Stomach (tissue), 9 donors: Measurements from ENCODE around the gene SZT2. TPM values are rescaled to one million over a fixed set of nuclear protein-coding genes. Genes with fewer than 3 reads are reported as not detected.

Experiments
- DNase-seq, 2 donors: peaks; one replicate each; pipeline versions ENCODE4 v3.0.0 to v3.0.0-alpha.2; 2013 to 2019
- H3K27ac ChIP-seq, 5 donors: fragments of 200-600 bp in 4 of 5; sonication (generic) in 4 of 5; one replicate each; pipeline ENCODE4 v1.5.1; 2013 to 2019; ENCODE audit warnings: mild to moderate bottlenecking in 1 of 5, moderate library complexity in 1 of 5
- H3K27me3 ChIP-seq, 3 donors: fragments of 200-600 bp; sonication (generic); one replicate each; pipeline ENCODE4 v1.5.1; 2017 to 2019; ENCODE audit warnings: mixed run types in 1 of 3
- H3K36me3 ChIP-seq, 4 donors: fragments of 200-600 bp; sonication (generic); 1 replicate in 3 of 4; 2 replicates in 1 of 4; pipeline ENCODE4 v1.5.1; 2016 to 2019
- H3K4me1 ChIP-seq, 4 donors: fragments of 200-600 bp; sonication (generic); one replicate each; pipeline ENCODE4 v1.5.1; 2016 to 2019
- H3K4me3 ChIP-seq, 4 donors: fragments of 200-600 bp; sonication (generic) in 3 of 4; one replicate each; pipeline ENCODE4 v1.5.1; 2016 to 2019; ENCODE audit warnings: mild to moderate bottlenecking in 1 of 4
- H3K9me3 ChIP-seq, 4 donors: fragments of 200-600 bp; sonication (generic); one replicate each; pipeline ENCODE4 v1.5.1; 2016 to 2019
- CTCF ChIP-seq, 7 experiments: fragments of 450-650 bp in 4 of 7; fragments of 200-600 bp in 3 of 7; sonication (generic) in 3 of 7; IDR thresholded peaks; one replicate each; pipeline ENCODE4 v1.5.1; 2016 to 2019; ENCODE audit warnings: antibody characterized with exemption in 7 of 7, control low read depth in 2 of 7, mild to moderate bottlenecking in 1 of 7
- EP300 ChIP-seq: sonication (generic); formaldehyde crosslinking; IDR thresholded peaks from one replicate; pipeline ENCODE4 v1.6.1; 2017; ENCODE audit warnings: antibody characterized with exemption
- POLR2A ChIP-seq, 4 donors: fragments of 450-650 bp; IDR thresholded peaks; one replicate each; pipeline ENCODE4 v1.6.1; 2016; ENCODE audit warnings: antibody characterized with exemption in 4 of 4, control low read depth in 2 of 4, mild to moderate bottlenecking in 1 of 4, moderate library complexity in 1 of 4
- POLR2AphosphoS5 ChIP-seq, 3 donors: sonication (generic); formaldehyde crosslinking; IDR thresholded peaks; one replicate each; pipeline ENCODE4 v1.6.1; 2016; ENCODE audit warnings: antibody characterized with exemption in 3 of 3
- WGBS, 5 donors: extraction: QIAGEN DNeasy Blood & Tissue Kit in 3 of 5; methylation state at CpG; one replicate each; pipeline versions ENCODE4 v1.1.5 to v1.1.7; 2013 to 2018; 5-methylcytosine and 5-hydroxymethylcytosine counted together
- intact Hi-C: fragments of 100-400 bp; cut with DNase I; formaldehyde crosslinking; loops from one replicate; pipeline ENCODE4 v1.15.1; 2023; ENCODE audit warnings: low total_unique reads
- polyA plus RNA-seq, 3 donors: library from polyadenylated mRNA; stranded (reverse); fragments of 200-250 nt; gene quantifications; one replicate each; pipeline ENCODE4 v1.2.3, GENCODE V29; 2013
- total RNA-seq, 5 donors: library from RNA; depleted of rRNA; stranded (reverse); fragments of >200 nt; gene quantifications; one replicate each; pipeline versions ENCODE4 v1.1.0 to v1.2.3, GENCODE V29; 2014 to 2016
- donor health status: healthy with polysubstance abuse.
- donor health status: Bipolar disorder and iron deficiency.
- donor health status: healthy.

The SZT2 gene
- total and polyA plus RNA-seq, 8 donors = 4.9 to 69.3 (median 52.9) TPM

- intact Hi-C loops = no loop called here
- Histone ChIP-seq H3K4me1 (peaks cover 0 to 12% (median 5%) of the 10 kb centered on the region in 4 donors), H3K9me3 (no peaks in the 10 kb centered on the region), H3K27me3 (no peaks in the 10 kb centered on the region), H3K4me3 (no peak overlapping the region), H3K36me3 (peaks cover 85 to 100% (median 99%) of the 10 kb centered on the region in 4 donors), H3K27ac (no peak overlapping the region)
- DNase-seq = no peak
- 95 to 100% (median 96%) methylated on average over 5 of the region's 5 CpGs for WGBS, 5 donors
- TF ChIP-seq POLR2A (IDR thresholded peaks at IDR 0.05) = no peak
- no peak for TF ChIP-seq CTCF (IDR thresholded peaks at IDR 0.05)
- TF ChIP-seq EP300 = no peak
- TF ChIP-seq POLR2AphosphoS5 (IDR thresholded peaks at IDR 0.05) = no peak
These were observed 41.1 kb downstream of the SZT2 start for GRCh38 chr1:43430831-43431230.

GRCh38 chr1:43431676-43432075 lies 42.0 kb downstream of the SZT2 start:
- no peak for DNase-seq
- WGBS, 5 donors = 92 to 97% (median 94%) methylated on average over 9 of the region's 9 CpGs
- Histone ChIP-seq H3K27ac (no peak overlapping the region), H3K27me3 (no peaks in the 10 kb centered on the region), H3K36me3 (peaks cover 77 to 100% (median 94%) of the 10 kb centered on the region in 4 donors), H3K4me3 (no peak overlapping the region), H3K4me1 (peaks cover 5 to 17% (median 10%) of the 10 kb centered on the region in 4 donors), H3K9me3 (no peaks in the 10 kb centered on the region)
- TF ChIP-seq POLR2A (IDR thresholded peaks at IDR 0.05) (no peak), CTCF (IDR thresholded peaks at IDR 0.05) (no peak), EP300 (no peak), POLR2AphosphoS5 (IDR thresholded peaks at IDR 0.05) (no peak)
- intact Hi-C loops = no loop called here

- H3K9me3 ChIP-seq = no peaks in the 10 kb centered on the region
- H3K4me1 ChIP-seq = peaks cover 5 to 16% (median 11%) of the 10 kb centered on the region in 4 donors
- intact Hi-C loops = no loop called here
- H3K27me3 ChIP-seq = no peaks in the 10 kb centered on the region
- DNase-seq = no peak
- H3K4me3 ChIP-seq = no peak overlapping the region
- peaks cover 70 to 100% (median 92%) of the 10 kb centered on the region in 4 donors for H3K36me3 ChIP-seq
- no peak overlapping the region for H3K27ac ChIP-seq
- TF ChIP-seq CTCF (IDR thresholded peaks at IDR 0.05) (no peak), EP300 (no peak), POLR2AphosphoS5 (IDR thresholded peaks at IDR 0.05) (no peak), POLR2A (IDR thresholded peaks at IDR 0.05) (no peak)
- WGBS, 5 donors = 93 to 98% (median 95%) methylated on average over 6 to 9 of the region's 9 CpGs
These were observed 42.6 kb downstream of the SZT2 start for GRCh38 chr1:43432171-43432860.

GRCh38 chr1:43432907-43433306 lies 43.2 kb downstream of the SZT2 start:
- H3K4me3 ChIP-seq = no peak overlapping the region
- intact Hi-C loops = no loop called here
- TF ChIP-seq POLR2AphosphoS5 (IDR thresholded peaks at IDR 0.05) (no peak), POLR2A (IDR thresholded peaks at IDR 0.05) (no peak), CTCF (IDR thresholded peaks at IDR 0.05) (no peak), EP300 (no peak)
- H3K27me3 ChIP-seq = no peaks in the 10 kb centered on the region
- peaks cover 64 to 100% (median 92%) of the 10 kb centered on the region in 4 donors for H3K36me3 ChIP-seq
- no peak overlapping the region for H3K27ac ChIP-seq
- 88 to 95% (median 93%) methylated on average over 4 to 5 of the region's 5 CpGs for WGBS, 5 donors
- H3K9me3 ChIP-seq = no peaks in the 10 kb centered on the region
- peaks cover 5 to 16% (median 10%) of the 10 kb centered on the region in 4 donors for H3K4me1 ChIP-seq
- no peak for DNase-seq
